Left ventricle myocardium inferior (tissue), 1 donor: Measurements from ENCODE around the gene GNPTG. TPM values are rescaled to one million over a fixed set of nuclear protein-coding genes. Genes with fewer than 3 reads are reported as not detected.

Source experiments
- DNase-seq: peaks from one replicate; pipeline ENCODE4 v3.0.0-alpha.2; 2020
- H3K27ac ChIP-seq: fragments of 200-600 bp; replicated peaks from 2 replicates; pipeline ENCODE4 v1.8.0; 2021
- H3K27me3 ChIP-seq: fragments of 200-600 bp; 2 replicates; pipeline ENCODE4 v1.8.0; 2021; ENCODE audit warnings: low read depth
- H3K36me3 ChIP-seq: fragments of 200-600 bp; 2 replicates; pipeline ENCODE4 v1.8.0; 2021
- H3K4me1 ChIP-seq: fragments of 200-600 bp; 2 replicates; pipeline ENCODE4 v1.8.0; 2021
- H3K4me3 ChIP-seq: fragments of 200-600 bp; 2 replicates; pipeline ENCODE4 v1.8.0; 2021; ENCODE audit warnings: mild to moderate bottlenecking, moderate library complexity
- H3K9me3 ChIP-seq: fragments of 200-600 bp; replicated peaks from 2 replicates; pipeline ENCODE4 v1.8.0; 2021
- CTCF ChIP-seq: fragments of 200-600 bp; IDR thresholded peaks from 2 replicates; pipeline ENCODE4 v1.8.0; 2021; ENCODE audit warnings: antibody characterized with exemption, mild to moderate bottlenecking, borderline replicate concordance
- intact Hi-C: fragments of 100-400 bp; cut with micrococcal nuclease; formaldehyde crosslinking; loops from one replicate; pipeline ENCODE4 v1.11.0; 2022
- total RNA-seq: library from RNA; stranded (reverse); fragmentation: NEBNext Ultra II Directional; extraction: Animal tissue kit (Norgen Biotek cat#: 25700); gene quantifications from one replicate; pipeline ENCODE4 v1.2.1, GENCODE V29; 2021
- donor health status: DM: no; HTN: yes; CAD: no; lungs with severe emphysema.

The GNPTG gene
- total RNA-seq, 1 donor from 2014 or later, result 31.8 TPM

- Histone ChIP-seq H3K27ac (peak overlapping the region; percentile 100), H3K36me3 (peaks cover 34% of the 10 kb centered on the region), H3K27me3 (no peaks in the 10 kb centered on the region), H3K9me3 (no peaks in the 10 kb centered on the region), H3K4me3 (peak overlapping the region; percentile 95), H3K4me1 (peaks cover 55% of the 10 kb centered on the region)
- intact Hi-C loops, result no loop called here
- peak; percentile 54 for DNase-seq
- TF ChIP-seq CTCF, result no peak
Observed at GRCh38 chr16:1311738-1312466, 39.8 kb upstream of the GNPTG start.

- TF ChIP-seq CTCF, result no peak
- intact Hi-C loops, result no loop called here
- peaks cover 39% of the 10 kb centered on the region for H3K36me3 ChIP-seq
- no peak for DNase-seq
- H3K4me1 ChIP-seq, result peaks cover 55% of the 10 kb centered on the region
- peak overlapping the region; percentile 100 for H3K27ac ChIP-seq
- H3K27me3 ChIP-seq, result no peaks in the 10 kb centered on the region
- no peaks in the 10 kb centered on the region for H3K9me3 ChIP-seq
- peak overlapping the region; percentile 95 for H3K4me3 ChIP-seq
Observed at GRCh38 chr16:1312467-1312816, 39.3 kb upstream of the GNPTG start.

GRCh38 chr16:1312903-1313302 lies 38.8 kb upstream of the GNPTG start:
- no peaks in the 10 kb centered on the region for H3K27me3 ChIP-seq
- no peaks in the 10 kb centered on the region for H3K9me3 ChIP-seq
- H3K36me3 ChIP-seq, result peaks cover 44% of the 10 kb centered on the region
- H3K4me1 ChIP-seq, result peaks cover 55% of the 10 kb centered on the region
- no peak for DNase-seq
- TF ChIP-seq CTCF, result no peak
- intact Hi-C loops, result no loop called here
- peak overlapping the region; percentile 95 for H3K4me3 ChIP-seq
- peak overlapping the region; percentile 100 for H3K27ac ChIP-seq

- DNase-seq, result no peak
- TF ChIP-seq CTCF, result no peak
- H3K36me3 ChIP-seq, result peaks cover 53% of the 10 kb centered on the region
Observed at GRCh38 chr16:1313721-1314369, 37.9 kb upstream of the GNPTG start.

GRCh38 chr16:1314399-1315068 lies 37.2 kb upstream of the GNPTG start:
- no peaks in the 10 kb centered on the region for H3K27me3 ChIP-seq
- TF ChIP-seq CTCF, result no peak
- DNase-seq, result no peak
- intact Hi-C loops, result no loop called here
- peaks cover 60% of the 10 kb centered on the region for H3K36me3 ChIP-seq
- H3K9me3 ChIP-seq, result no peaks in the 10 kb centered on the region
- H3K27ac ChIP-seq, result no peak overlapping the region
- no peak overlapping the region for H3K4me3 ChIP-seq
- H3K4me1 ChIP-seq, result peaks cover 52% of the 10 kb centered on the region

More at GRCh38 chr16:1313721-1314369, 37.9 kb upstream of the GNPTG start:
- H3K9me3 ChIP-seq, result no peaks in the 10 kb centered on the region
- H3K27me3 ChIP-seq, result no peaks in the 10 kb centered on the region
- intact Hi-C loops, result no loop called here
- H3K4me3 ChIP-seq, result no peak overlapping the region
- no peak overlapping the region for H3K27ac ChIP-seq
- H3K4me1 ChIP-seq, result peaks cover 52% of the 10 kb centered on the region
